Stimulated activated CD8-positive, alpha-beta memory T cell treated with anti-CD3 and anti-CD28 coated beads, Interleukin-7, amount 100 ng/mL, for 48 hours (primary cell): ENCODE results near the gene MAGEC2.

Source experiments
- DNase-seq, 2 donors: peaks; one replicate each; pipeline ENCODE4 v3.0.0-alpha.2; 2020; ENCODE audit warnings: low read depth in 1 of 2; ENCODE audit errors: extremely low read depth in 1 of 2

Gene MAGEC2, protein sequence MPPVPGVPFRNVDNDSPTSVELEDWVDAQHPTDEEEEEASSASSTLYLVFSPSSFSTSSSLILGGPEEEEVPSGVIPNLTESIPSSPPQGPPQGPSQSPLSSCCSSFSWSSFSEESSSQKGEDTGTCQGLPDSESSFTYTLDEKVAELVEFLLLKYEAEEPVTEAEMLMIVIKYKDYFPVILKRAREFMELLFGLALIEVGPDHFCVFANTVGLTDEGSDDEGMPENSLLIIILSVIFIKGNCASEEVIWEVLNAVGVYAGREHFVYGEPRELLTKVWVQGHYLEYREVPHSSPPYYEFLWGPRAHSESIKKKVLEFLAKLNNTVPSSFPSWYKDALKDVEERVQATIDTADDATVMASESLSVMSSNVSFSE

DNA sequence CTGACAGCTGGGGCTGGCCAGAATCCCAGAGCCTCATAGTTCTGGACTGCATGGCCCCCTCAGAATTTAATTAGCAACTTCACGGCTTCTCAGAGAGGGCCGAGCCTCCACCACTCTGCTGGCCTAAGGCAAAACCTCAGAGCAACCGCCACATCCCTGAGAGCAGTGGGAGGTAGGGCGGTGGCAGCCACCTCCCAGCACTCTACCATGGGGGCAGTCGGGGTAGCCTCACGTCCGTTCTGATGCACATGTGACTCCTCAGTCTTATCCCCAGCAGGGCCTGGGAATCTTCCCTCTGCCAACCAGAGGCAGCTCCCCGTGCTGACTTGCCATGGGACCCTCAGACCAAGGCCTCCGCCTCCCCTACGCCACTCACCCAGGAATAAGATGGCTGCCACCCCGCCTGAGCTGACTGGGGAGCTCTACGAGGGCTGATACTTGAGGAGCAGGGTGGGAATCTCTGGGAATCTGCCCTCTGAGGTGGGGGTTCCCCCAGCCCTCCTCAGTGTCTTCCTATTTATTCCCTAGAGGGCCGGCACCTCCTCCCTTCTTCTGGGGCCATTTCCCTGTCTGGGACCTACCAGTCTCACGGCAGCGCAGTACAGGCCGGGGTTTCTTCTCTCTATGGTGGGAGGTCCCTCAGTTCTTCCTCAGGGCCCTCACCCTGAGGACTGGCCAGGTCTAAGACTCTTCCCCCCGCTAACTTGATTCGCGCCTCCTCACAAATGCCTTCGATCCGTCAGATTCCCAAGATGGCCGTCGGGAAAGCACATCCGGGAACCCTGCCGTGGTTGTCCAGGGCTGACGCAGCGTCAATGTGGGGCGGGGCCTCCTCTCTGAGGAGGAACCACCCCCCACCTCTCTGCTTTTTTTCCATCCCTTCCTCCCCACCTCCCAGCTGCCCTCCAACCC lies at the start of gene MAGEC2:
MAGEC2 (minus strand) TSS at position 769 of the 912 bp plus-strand sequence. CDS start 1,303 bp downstream, outside the sequence.
- DNase-seq, result no peak

DNA sequence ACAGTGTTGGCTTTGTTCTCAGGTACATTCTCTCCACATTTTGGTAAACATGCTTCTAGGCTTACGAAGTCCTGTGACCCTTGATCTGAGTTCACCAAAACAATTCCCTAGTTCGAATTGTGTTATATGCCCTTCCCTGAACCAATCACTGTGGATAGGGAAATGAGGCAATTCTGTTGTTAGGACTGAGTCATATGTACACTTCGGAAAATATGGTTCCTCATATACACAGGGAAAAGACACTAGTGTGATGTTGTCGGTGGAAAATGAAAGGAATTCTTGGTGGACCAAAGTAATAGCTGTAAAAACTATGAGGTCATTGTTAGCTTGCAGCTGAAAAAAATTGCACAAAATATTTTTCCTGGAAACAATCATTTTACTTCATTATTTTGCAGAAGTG lies 46.6 kb upstream of the MAGEC2 start:
- DNase-seq, result no peak

DNA sequence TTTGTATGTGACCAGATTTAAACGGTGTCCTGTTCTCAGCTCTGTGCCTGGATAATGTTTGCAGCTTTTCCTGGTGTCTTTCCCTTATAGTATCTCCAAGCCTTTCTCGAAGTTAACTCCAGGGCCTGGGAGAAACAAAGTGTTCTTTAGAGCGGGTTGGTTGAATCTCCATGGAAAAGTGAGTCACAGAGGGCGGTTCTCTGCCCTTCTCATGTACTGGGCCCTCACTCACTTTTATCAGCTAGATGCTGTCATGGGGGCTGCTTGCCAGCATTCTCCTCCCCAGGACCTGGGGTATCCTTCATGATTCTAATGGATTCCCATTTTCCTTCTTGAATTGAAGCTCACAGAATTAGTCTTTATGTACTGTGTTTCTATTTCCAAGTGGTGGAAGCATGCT lies 46.1 kb upstream of the MAGEC2 start:
- DNase-seq, result no peak

DNA sequence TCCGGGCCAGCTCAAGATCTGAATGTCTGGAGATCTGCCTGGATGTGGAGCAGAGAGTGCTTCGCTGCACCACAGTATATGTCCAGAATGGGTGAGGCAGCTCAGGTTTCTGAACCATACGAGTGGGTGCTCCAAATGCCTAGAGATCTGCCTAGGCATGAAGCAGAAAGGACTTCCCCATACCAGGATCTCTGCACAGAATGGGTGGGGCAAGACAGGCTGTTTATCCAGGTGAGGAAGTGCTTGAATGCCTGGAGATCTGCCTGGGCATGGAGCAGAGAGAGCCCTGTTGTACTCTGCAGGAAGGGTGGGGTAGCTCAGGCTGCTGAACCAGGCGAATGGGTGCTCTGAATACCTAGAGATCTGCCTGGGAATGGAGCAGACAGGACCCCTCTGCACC lies 45.4 kb upstream of the MAGEC2 start:
- no peak for DNase-seq

DNA sequence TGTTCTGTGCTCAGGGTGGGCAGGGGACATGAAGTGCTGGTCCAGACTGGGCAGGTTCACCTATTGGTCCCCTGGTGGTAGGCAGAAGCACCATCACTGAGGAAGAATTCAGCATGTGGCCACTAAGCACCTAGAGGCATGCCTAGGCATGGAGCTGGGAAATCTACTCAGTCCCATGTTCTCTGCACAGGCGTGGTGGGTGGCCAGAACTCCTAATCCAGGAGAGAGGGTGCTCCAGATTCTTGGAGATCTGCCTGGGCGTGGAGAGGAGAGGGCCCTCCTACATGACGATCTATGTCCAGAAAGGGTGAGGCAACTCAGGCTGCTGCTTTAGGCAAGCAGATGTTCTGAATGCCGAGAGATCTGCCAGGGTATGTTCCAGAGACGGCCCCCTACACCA lies 44.6 kb upstream of the MAGEC2 start:
- DNase-seq, result no peak

DNA sequence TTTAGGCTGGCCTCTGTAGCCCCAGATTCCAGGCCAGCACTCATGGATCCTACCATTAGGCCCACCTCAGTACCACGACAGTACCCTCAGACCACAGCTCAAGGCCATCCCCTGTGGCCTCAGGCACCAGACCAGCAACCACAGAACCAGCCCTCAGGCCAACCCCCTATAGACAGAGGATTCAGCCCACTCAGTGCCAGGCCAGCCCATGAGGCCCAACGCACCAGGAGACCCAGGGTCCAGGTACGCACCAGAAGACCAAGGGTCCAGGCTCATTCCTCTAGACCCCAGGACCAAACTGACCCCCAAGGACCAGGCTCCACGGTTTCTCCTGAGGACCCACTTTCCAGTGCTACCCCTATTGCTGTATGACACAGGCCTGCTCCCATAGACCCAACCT lies 39.5 kb upstream of the MAGEC2 start:
- DNase-seq, result no peak

DNA sequence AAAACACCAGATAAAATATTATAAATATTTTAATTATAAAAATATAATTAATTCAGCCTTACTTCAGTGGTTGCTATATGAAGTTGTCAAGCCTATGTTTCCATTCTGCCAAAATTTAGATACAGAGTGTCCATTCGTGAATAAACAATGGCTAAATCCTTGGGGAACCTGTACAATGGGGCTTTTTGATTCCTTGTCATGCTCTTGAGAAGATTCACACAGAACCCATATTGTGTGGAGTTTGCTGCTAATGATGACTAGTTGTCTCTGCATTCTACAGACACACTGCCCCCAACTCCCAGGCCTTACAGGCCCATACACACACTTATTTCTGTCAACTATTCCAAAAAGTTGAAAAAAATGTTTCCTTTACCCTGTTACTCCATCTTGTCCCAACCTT lies 33.4 kb upstream of the MAGEC2 start:
- no peak for DNase-seq

DNA sequence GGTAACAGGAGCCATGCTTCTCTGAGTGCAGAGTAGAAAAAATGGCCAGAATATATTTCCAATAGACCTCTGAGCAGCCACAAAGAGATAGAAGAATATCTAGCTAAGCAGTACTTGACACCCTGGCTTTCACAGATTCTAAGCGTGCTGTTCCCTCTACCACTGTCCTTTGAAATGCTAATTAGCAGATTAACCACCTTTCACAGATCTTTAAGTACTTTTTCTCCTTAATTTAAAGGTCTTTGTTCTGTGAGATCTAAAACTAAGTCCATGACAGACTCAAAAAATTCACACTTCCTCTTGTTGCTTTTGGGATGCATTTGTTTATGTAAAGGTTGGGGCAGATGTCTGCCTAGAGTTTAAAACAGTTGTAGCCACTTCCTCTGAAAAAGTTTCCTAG lies 28.3 kb upstream of the MAGEC2 start:
- DNase-seq, result no peak

DNA sequence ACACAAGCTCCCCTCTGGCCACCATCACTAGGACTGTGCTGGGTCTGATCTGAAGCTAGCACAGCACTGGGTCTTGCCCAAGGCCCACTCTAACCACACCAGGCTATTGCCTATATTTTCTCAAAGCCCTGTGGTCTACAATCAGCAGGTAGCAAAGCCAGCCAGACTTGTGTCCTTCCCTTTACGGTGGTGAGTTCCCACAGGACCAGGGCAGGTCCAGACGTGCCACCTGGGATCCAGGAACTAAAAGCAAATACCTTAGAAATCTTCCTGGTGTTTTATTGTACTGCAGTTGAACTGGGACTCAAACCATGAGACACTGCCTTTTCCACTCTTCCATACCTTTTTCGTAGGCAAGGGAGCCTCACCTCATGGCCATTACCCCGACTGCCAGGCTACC lies 9.0 kb upstream of the MAGEC2 start:
- DNase-seq, result no peak

DNA sequence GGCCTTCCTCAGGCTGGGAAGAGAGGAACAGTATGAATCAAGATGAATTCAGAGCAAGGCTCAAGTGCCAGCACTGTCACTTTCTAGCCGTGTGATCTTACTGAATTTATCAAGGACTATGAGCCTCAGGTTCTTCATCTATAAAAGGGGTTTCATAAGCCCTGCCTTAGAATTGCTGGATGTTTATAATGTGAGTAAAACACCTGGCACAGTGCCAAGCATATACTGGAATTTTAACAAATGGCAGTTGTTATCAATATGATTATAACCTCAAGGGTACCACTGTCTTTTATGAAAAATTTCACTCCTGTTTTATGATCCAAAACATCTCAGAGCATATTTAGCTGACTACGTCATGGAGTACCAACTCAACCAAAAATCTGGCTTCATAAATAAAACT lies 4.0 kb downstream of the MAGEC2 start:
- DNase-seq, result no peak

DNA sequence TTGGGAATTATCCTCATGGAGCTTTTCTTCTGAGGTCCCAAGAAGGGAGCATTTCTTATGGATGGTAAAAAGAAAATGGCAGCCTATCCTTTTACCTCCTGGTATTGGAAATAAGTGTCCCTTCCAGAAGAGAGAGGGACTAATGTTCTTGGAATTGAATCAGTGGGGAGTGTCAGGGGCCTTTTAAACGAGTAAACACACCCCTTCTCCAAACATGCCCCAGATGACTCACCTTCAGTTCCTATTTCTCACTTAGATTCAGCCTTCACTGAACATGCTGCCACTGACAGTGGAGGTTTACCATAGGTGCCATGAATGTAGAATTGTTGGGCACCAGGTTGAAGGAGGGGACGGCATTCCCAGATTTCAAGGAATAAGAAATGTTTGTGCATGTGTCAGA lies 19.0 kb downstream of the MAGEC2 start:
- no peak for DNase-seq

DNA sequence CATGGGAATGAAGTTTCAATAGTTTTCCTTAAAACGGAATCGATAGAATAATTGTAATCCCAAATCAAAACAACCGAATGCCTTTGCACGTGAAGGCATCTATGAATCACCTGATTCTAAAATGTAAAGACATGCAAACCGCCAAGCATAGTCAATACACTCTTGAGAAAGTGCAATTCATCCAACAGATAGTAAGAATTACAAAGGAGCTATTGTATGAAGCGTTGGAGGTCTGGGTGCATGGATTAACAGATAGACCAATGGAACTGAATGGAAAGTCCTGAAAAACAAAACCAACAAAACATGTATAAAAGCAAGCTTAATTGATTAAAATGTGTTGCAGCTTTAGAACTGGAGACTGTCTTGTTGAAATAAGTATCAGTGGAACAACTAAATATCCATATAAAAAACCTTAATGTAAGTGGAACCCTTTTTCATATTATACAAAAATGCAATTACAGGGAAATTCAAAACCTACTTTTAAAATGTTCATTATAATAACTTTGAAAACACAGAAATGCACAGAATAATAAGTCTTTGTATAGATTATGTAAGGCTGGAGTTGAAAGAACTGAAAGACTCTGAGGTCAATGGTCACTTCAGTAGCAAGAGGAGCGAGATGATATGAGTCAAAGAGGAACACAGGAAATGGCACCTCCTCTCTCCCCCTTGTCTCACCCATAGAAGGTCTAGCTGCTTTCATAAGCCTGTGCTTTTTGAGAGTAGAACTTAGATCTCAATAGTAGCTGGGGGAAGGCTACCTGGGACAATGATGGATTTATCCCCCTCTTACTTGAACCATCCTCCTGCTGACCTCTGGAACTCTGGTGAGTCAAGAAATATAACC lies 20.1 kb downstream of the MAGEC2 start:
- no peak for DNase-seq

DNA sequence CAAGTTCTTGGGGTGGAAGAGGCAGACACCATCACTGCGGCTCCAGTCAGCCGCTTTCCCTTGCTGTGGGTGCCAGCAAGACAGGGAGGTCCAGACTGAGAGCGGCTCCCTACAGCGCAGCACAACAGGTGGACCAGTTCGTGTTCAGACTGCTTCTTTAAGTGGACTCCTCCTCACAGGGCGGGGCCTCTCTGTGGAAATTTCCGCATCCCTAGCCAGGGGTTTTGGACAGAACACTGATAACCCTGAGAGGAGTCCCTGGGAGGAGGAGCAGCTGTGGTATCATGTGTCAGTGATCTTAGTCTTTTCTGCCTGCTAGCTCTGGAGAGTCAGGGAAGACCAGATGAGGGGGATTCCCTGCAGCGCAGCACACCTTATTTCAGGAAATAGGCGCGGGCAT lies 48.5 kb downstream of the MAGEC2 start:
- DNase-seq, result no peak
